Activated B cell treated with CpG ODN at 0.5 μM for 24 hours (primary cell): ENCODE measurements around the gene NSA2. TPM values are rescaled to one million over a fixed set of nuclear protein-coding genes. Genes with fewer than 3 reads are reported as not detected.

ENCODE experiments used
- ATAC-seq: fragments of 200-7000 bp; cut with Tn5 transposase; one replicate; pipeline ENCODE4 v1.10.0; 2021; ENCODE audit warnings: low read depth, mild to moderate bottlenecking, moderate library complexity
- CTCF ChIA-PET: fragments of 350-600 bp; sonication (Branson Sonifier 250); formaldehyde crosslinking; loops from one replicate; lab custom pipeline; 2021; ENCODE audit warnings: antibody characterized with exemption; lab: Charles Lee
- POLR2A ChIA-PET: fragments of 350-600 bp; sonication (Branson Sonifier 250); formaldehyde crosslinking; loops from one replicate; lab custom pipeline; 2021; ENCODE audit warnings: antibody characterized with exemption; lab: Charles Lee
- DNase-seq: peaks from one replicate; pipeline ENCODE4 v3.0.0; 2022
- H3K27ac Mint-ChIP-seq: one replicate; pipeline ENCODE4 v1.8.0; 2020; ENCODE audit warnings: mixed read lengths
- H3K27me3 Mint-ChIP-seq: one replicate; pipeline ENCODE4 v1.8.0; 2021; ENCODE audit warnings: mixed read lengths
- H3K36me3 Mint-ChIP-seq: one replicate; pipeline ENCODE4 v1.8.0; 2021; ENCODE audit warnings: low read depth, mixed read lengths
- H3K4me1 Mint-ChIP-seq: one replicate; pipeline ENCODE4 v1.8.0; 2021; ENCODE audit warnings: mixed read lengths
- H3K4me3 Mint-ChIP-seq: one replicate; pipeline ENCODE4 v1.8.0; 2020; ENCODE audit warnings: mild to moderate bottlenecking, mixed read lengths
- H3K9me3 Mint-ChIP-seq: one replicate; pipeline ENCODE4 v1.8.0; 2020; ENCODE audit warnings: mixed read lengths
- intact Hi-C: fragments of 100-400 bp; cut with micrococcal nuclease; formaldehyde crosslinking; loops from one replicate; pipeline ENCODE4 v1.15.1; 2024
- total RNA-seq: library from RNA; stranded (reverse); gene quantifications from 2 replicates; pipeline ENCODE4 v1.2.3, GENCODE V29; 2022
- TF ChIP-seq, protein P1 (sequence below): fragments of 200-600 bp; IDR thresholded peaks from one replicate; pipeline ENCODE4 v1.8.0; 2022; ENCODE audit warnings: antibody characterized with exemption, mild to moderate bottlenecking

NSA2 gene
- total RNA-seq, 1 donor from 2014 or later, result 126 TPM

GRCh38 chr5:74765929-74766328 lies 1.1 kb upstream of the NSA2 start:
- TF ChIP-seq, protein P1, sequence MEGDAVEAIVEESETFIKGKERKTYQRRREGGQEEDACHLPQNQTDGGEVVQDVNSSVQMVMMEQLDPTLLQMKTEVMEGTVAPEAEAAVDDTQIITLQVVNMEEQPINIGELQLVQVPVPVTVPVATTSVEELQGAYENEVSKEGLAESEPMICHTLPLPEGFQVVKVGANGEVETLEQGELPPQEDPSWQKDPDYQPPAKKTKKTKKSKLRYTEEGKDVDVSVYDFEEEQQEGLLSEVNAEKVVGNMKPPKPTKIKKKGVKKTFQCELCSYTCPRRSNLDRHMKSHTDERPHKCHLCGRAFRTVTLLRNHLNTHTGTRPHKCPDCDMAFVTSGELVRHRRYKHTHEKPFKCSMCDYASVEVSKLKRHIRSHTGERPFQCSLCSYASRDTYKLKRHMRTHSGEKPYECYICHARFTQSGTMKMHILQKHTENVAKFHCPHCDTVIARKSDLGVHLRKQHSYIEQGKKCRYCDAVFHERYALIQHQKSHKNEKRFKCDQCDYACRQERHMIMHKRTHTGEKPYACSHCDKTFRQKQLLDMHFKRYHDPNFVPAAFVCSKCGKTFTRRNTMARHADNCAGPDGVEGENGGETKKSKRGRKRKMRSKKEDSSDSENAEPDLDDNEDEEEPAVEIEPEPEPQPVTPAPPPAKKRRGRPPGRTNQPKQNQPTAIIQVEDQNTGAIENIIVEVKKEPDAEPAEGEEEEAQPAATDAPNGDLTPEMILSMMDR, result no peak
- intact Hi-C loops, result loop anchor here (1.0 to 10.0 kb wide), 11 partner anchors 86 to 1809 kb away; partner anchors contain the start of genes ANKRD31, BTF3, ENC1 and FAM169A
- Mint-ChIP-seq H3K9me3 (no peaks in the 10 kb centered on the region), H3K36me3 (peaks cover 47% of the 10 kb centered on the region), H3K4me3 (peak overlapping the region; percentile 99), H3K4me1 (peaks cover 36% of the 10 kb centered on the region), H3K27ac (no peak overlapping the region), H3K27me3 (no peaks in the 10 kb centered on the region)
- ChIA-PET CTCF (interaction anchor here (1.1 to 1.3 kb wide), 3 partner anchors 18 to 1488 kb away, joined by 3 to 4 read pairs (median 3); partner anchors contain the start of gene HMGCR), POLR2A (interaction anchor here (1.5 to 1.9 kb wide), 3 partner anchors 101 to 571 kb away, joined by 3 to 13 read pairs (median 6); partner anchors contain the start of genes ANKRD31 and HMGCR)
- ATAC-seq (no peak), DNase-seq (no peak)

DNA sequence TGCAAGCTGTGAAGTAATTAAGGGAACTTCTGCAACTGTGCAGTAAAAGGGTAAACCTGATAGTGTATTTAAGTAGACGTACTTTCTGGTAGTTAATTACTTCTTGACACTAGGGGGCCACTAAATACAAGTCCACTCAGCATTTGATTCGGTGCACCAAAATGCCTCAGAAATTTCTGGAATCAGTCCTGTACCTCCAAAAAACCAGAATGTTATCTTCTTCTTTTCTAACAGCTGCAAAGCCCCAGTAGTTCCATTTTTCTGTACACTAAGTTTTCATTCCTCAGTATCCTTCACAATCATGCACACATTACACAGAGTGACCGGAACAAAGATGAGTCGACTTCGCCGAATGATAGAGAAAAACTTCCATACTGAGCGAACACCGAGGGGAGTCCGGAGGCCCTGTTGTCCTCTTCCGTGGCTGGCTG lies 616 bp upstream of the NSA2 start:
- POLR2A ChIA-PET, result interaction anchor here (0.6 to 1.9 kb wide), 13 partner anchors 8 to 903 kb away, joined by 3 to 13 read pairs (median 3); partner anchors contain the start of genes ANKRD31, ENC1, HEXB and HMGCR
- TF ChIP-seq, protein P1, result peak; percentile 77
- H3K4me1 Mint-ChIP-seq, result peaks cover 36% of the 10 kb centered on the region

GRCh38 chr5:74767579-74767913 lies 497 bp downstream of the NSA2 start:
- Mint-ChIP-seq H3K9me3 (no peaks in the 10 kb centered on the region), H3K27ac (peak overlapping the region; percentile 98), H3K4me1 (peaks cover 36% of the 10 kb centered on the region), H3K27me3 (no peaks in the 10 kb centered on the region), H3K36me3 (peaks cover 45% of the 10 kb centered on the region), H3K4me3 (peak overlapping the region; percentile 99)
- ATAC-seq (peak; percentile 4), DNase-seq (no peak)
- ChIA-PET CTCF (interaction anchor here (1.1 to 1.2 kb wide), 2 partner anchors 152 to 470 kb away, joined by 3 to 4 read pairs; partner anchors contain the start of gene ANKRD31), POLR2A (interaction anchor here (0.7 to 1.9 kb wide), 8 partner anchors 12 to 569 kb away, joined by 3 to 13 read pairs (median 4); partner anchors contain the start of genes ANKRD31, ENC1, HEXB and HMGCR)
- TF ChIP-seq, protein P1, result no peak
- intact Hi-C loops, result loop anchor here (1.0 to 10.0 kb wide), 14 partner anchors 82 to 1811 kb away; partner anchors contain the start of genes ANKRA2, ANKRD31, BTF3 and ENC1

More for the DNA sequence above, 616 bp upstream of the NSA2 start:
- intact Hi-C loops, result loop anchor here (1.0 to 10.0 kb wide), 11 partner anchors 86 to 1810 kb away; partner anchors contain the start of genes ANKRD31, BTF3, ENC1 and FAM169A
- Mint-ChIP-seq H3K4me3 (peak overlapping the region; percentile 99), H3K27ac (peak overlapping the region; percentile 98), H3K27me3 (no peaks in the 10 kb centered on the region), H3K9me3 (no peaks in the 10 kb centered on the region), H3K36me3 (peaks cover 51% of the 10 kb centered on the region)
- DNase-seq, result no peak
- CTCF ChIA-PET, result interaction anchor here (1.1 to 1.3 kb wide), 5 partner anchors 19 to 1487 kb away, joined by 3 to 4 read pairs (median 3); partner anchors contain the start of genes ANKRD31 and HMGCR
- ATAC-seq, result peak; percentile 45

DNA sequence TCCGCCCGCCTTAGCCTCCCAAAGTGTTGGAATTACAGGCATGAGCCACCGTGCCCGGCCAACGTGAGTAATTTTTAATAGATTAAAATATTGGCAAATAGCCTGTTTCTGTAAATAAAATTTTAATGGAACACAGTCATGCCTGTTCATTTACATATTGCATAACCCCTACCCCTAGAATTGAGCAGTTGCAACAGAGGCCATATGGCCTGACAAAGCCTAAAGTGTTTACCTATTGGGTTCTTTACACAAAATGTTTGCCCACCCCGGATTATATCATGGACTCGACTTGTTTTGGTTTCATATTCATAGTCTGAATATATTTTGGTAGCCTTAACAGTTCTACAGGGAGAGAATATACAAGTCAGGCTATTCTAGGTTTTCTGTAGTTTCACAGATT lies 5.3 kb downstream of the NSA2 start:
- peaks cover 10% of the 10 kb centered on the region for H3K4me1 Mint-ChIP-seq
- intact Hi-C loops, result no loop called here
- no peak overlapping the region for H3K27ac Mint-ChIP-seq
- no peak overlapping the region for H3K4me3 Mint-ChIP-seq
- ATAC-seq (no peak), DNase-seq (no peak)
- CTCF ChIA-PET, result no interaction called here
- TF ChIP-seq, protein P1, result no peak
- peaks cover 59% of the 10 kb centered on the region for H3K36me3 Mint-ChIP-seq
- POLR2A ChIA-PET, result no interaction called here
- H3K9me3 Mint-ChIP-seq, result no peaks in the 10 kb centered on the region
- H3K27me3 Mint-ChIP-seq, result no peaks in the 10 kb centered on the region

- H3K9me3 Mint-ChIP-seq, result no peaks in the 10 kb centered on the region
- intact Hi-C loops, result no loop called here
- H3K27me3 Mint-ChIP-seq, result no peaks in the 10 kb centered on the region
- DNase-seq (no peak), ATAC-seq (no peak)
- CTCF ChIA-PET, result no interaction called here
- peaks cover 30% of the 10 kb centered on the region for H3K36me3 Mint-ChIP-seq
- TF ChIP-seq, protein P1, result no peak
- H3K27ac Mint-ChIP-seq, result no peak overlapping the region
- H3K4me3 Mint-ChIP-seq, result no peak overlapping the region
- POLR2A ChIA-PET, result no interaction called here
- no peaks in the 10 kb centered on the region for H3K4me1 Mint-ChIP-seq
Measured at GRCh38 chr5:74778609-74779008, 11.6 kb downstream of the NSA2 start.
